Natural killer cell (primary cell): ENCODE results near the gene DDX10. TPM values are rescaled to one million over a fixed set of nuclear protein-coding genes. Genes with fewer than 3 reads are reported as not detected.
A peak's percentile ranks its signal among the peaks of the same experiment; 100 is the strongest.

ENCODE experiments used
- ATAC-seq, 3 donors: fragments of 150-1000 bp in 2 of 3; fragments of 200-7000 bp in 1 of 3; cut with Tn5 transposase; 1 replicate in 1 of 3; 2 replicates in 2 of 3; pipeline ENCODE4 v1.10.0; 2021; ENCODE audit warnings: mild to moderate bottlenecking in 2 of 3, moderate library complexity in 2 of 3
- DNase-seq, 2 donors: peaks; one replicate each; pipeline versions ENCODE4 v3.0.0 to v3.0.0-alpha.2; 2013 to 2021; ENCODE audit warnings: mixed read lengths in 1 of 2
- H3K27ac ChIP-seq: one replicate; pipeline ENCODE4 v1.5.1; 2013; ENCODE audit warnings: mild to moderate bottlenecking, low read length
- H3K27me3 ChIP-seq: one replicate; pipeline ENCODE4 v1.6.1; 2013; ENCODE audit warnings: low read length; ENCODE audit not compliant: control insufficient read depth, insufficient read depth
- H3K36me3 ChIP-seq: one replicate; pipeline ENCODE4 v1.6.1; 2013; ENCODE audit warnings: low read length; ENCODE audit not compliant: control insufficient read depth, insufficient read depth
- H3K4me1 ChIP-seq: one replicate; pipeline ENCODE4 v1.6.1; 2013; ENCODE audit warnings: low read length; ENCODE audit not compliant: control insufficient read depth, insufficient read depth
- H3K4me3 ChIP-seq: one replicate; pipeline ENCODE4 v1.5.1; 2013; ENCODE audit warnings: low read length
- H3K9me3 ChIP-seq: one replicate; pipeline ENCODE4 v1.6.1; 2013; ENCODE audit warnings: low read length; ENCODE audit not compliant: control insufficient read depth, insufficient read depth
- H3K27ac Mint-ChIP-seq, 2 donors: one replicate each; pipeline ENCODE4 v1.8.0; 2022; ENCODE audit warnings: mild to moderate bottlenecking in 2 of 2, mixed read lengths in 2 of 2, moderate library complexity in 1 of 2
- H3K27me3 Mint-ChIP-seq, 2 donors: one replicate each; pipeline ENCODE4 v1.8.0; 2022; ENCODE audit warnings: low read depth in 2 of 2, mixed read lengths in 2 of 2
- H3K36me3 Mint-ChIP-seq: one replicate; pipeline ENCODE4 v1.8.0; 2022; ENCODE audit warnings: mixed read lengths
- H3K4me1 Mint-ChIP-seq, 2 donors: one replicate each; pipeline ENCODE4 v1.8.0; 2022; ENCODE audit warnings: mixed read lengths in 2 of 2
- H3K4me3 Mint-ChIP-seq: one replicate; pipeline ENCODE4 v1.8.0; 2022; ENCODE audit warnings: mild to moderate bottlenecking, moderate library complexity, mixed read lengths
- H3K9me3 Mint-ChIP-seq, 2 donors: one replicate each; pipeline ENCODE4 v1.8.0; 2022; ENCODE audit warnings: mixed read lengths in 2 of 2
- CTCF ChIP-seq: fragments of 200-600 bp; IDR thresholded peaks from one replicate; pipeline ENCODE4 v1.8.0; 2022; ENCODE audit warnings: antibody characterized with exemption
- WGBS: methylation state at CpG from one replicate; pipeline ENCODE4 v1.1.7; 2013; ENCODE audit warnings: missing lambda C conversion rate; ENCODE audit not compliant: insufficient coverage; 5-methylcytosine and 5-hydroxymethylcytosine counted together
- intact Hi-C: fragments of 100-400 bp; cut with micrococcal nuclease; formaldehyde crosslinking; loops from one replicate; pipeline ENCODE4 v1.14.2; 2022
- total RNA-seq, 4 donors: library from RNA; stranded (reverse); fragments of 120-200 nt in 1 of 4; gene quantifications; one replicate each; pipeline versions ENCODE4 v1.2.3 to v1.2.4, GENCODE V29; 2013 to 2022

DDX10 gene
- total RNA-seq, 3 donors from 2014 or later (not counting 1 experiment from before 2014, with no cell fraction given) = 23.4 to 30.9 (median 24.9) TPM

- Mint-ChIP-seq H3K4me3 (peak overlapping the region; percentile 59), H3K27ac (peak overlapping the region; percentile 39 to 57), H3K4me1 (peaks cover 19 to 23% of the 10 kb centered on the region in 2 donors), H3K9me3 (peaks cover 0 to 3% of the 10 kb centered on the region in 2 donors), H3K27me3 (peaks cover 0 to 9% of the 10 kb centered on the region in 2 donors), H3K36me3 (no peaks in the 10 kb centered on the region)
- Histone ChIP-seq H3K4me1 (peaks cover 3% of the 10 kb centered on the region), H3K4me3 (no peak overlapping the region), H3K27ac (no peak overlapping the region), H3K9me3 (no peaks in the 10 kb centered on the region), H3K36me3 (no peaks in the 10 kb centered on the region), H3K27me3 (no peaks in the 10 kb centered on the region)
- intact Hi-C loops = loop anchor here (2.0 kb wide), 1 partner anchor 61 kb away; no protein-coding TSS in a partner anchor
- 65% methylated on average over 7 of the region's 7 CpGs for whole genome bisulfite sequencing
- ATAC-seq (peak; percentile 86 to 95 (median 90)), DNase-seq (peak in 1 of 2 donors; percentile 3)
- no peak for TF ChIP-seq CTCF
Measured at GRCh38 chr11:108947654-108948570, 283.0 kb downstream of the DDX10 start.

GRCh38 chr11:108958368-108959104 is 293.7 kb downstream of the DDX10 start:
- DNase-seq (no peak), ATAC-seq (no peak)
- no peaks in the 10 kb centered on the region for H3K9me3 Mint-ChIP-seq
- Histone ChIP-seq H3K27me3 (no peaks in the 10 kb centered on the region), H3K4me1 (peaks cover 16% of the 10 kb centered on the region), H3K9me3 (no peaks in the 10 kb centered on the region), H3K36me3 (no peaks in the 10 kb centered on the region), H3K27ac (no peak overlapping the region), H3K4me3 (no peak overlapping the region)
- no peak overlapping the region for H3K27ac Mint-ChIP-seq
- no peaks in the 10 kb centered on the region for H3K36me3 Mint-ChIP-seq
- H3K4me3 Mint-ChIP-seq = no peak overlapping the region
- peaks cover 13 to 25% of the 10 kb centered on the region in 2 donors for H3K4me1 Mint-ChIP-seq
- WGBS = 89% methylated on average over 7 of the region's 7 CpGs
- no peak for TF ChIP-seq CTCF
- H3K27me3 Mint-ChIP-seq = no peaks in the 10 kb centered on the region
- intact Hi-C loops = no loop called here

DNA sequence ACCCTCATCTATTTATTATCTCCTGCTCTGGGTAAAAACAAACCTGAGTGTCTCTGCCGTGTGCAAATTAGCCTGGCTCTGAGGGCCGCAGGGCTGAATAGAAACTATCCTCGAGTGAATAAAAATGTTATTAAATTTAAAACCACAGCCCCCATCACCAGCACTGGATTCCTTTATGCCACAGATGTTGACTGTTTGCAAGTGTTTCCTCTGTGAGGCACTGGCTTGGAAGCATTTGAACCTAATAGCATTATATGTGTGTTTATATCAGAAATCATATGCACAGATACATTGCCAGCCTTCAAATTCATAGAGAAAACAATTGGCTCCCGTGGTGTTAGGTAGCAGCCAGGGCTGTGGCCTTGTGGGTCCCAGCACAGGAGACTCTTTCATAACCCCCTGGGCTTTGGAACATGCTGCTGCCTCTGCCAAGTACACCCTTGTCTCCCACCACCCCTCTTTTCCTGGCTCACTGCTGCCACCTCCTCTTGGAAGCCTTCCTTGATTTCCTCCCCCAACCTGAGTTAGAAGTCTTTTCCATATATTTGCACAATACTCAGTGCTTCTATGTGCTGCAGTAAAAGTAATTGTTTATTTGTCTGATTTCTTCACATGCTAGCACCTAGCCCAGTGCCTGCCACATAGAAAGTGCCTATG is 294.4 kb downstream of the DDX10 start:
- H3K9me3 Mint-ChIP-seq = no peaks in the 10 kb centered on the region

More for the DNA sequence above, 294.4 kb downstream of the DDX10 start:
- H3K27ac Mint-ChIP-seq = no peak overlapping the region
- intact Hi-C loops = no loop called here
- TF ChIP-seq CTCF = no peak
- Histone ChIP-seq H3K27me3 (no peaks in the 10 kb centered on the region), H3K4me3 (no peak overlapping the region), H3K4me1 (peaks cover 16% of the 10 kb centered on the region), H3K36me3 (no peaks in the 10 kb centered on the region), H3K9me3 (no peaks in the 10 kb centered on the region), H3K27ac (no peak overlapping the region)
- H3K36me3 Mint-ChIP-seq = no peaks in the 10 kb centered on the region
- no peak overlapping the region for H3K4me3 Mint-ChIP-seq
- ATAC-seq (no peak), DNase-seq (no peak)
- WGBS = 100% methylated on average over 4 of the region's 4 CpGs
- H3K4me1 Mint-ChIP-seq = peaks cover 13 to 25% of the 10 kb centered on the region in 2 donors
- no peaks in the 10 kb centered on the region for H3K27me3 Mint-ChIP-seq
